A549 (cell line): ENCODE results near the gene UNC13D.

Experiments used
- EP300 ChIP-seq, 2 experiments: fragments of >200 bp; sonication (Bioruptor Twin); formaldehyde crosslinking; IDR thresholded peaks; 2 replicates in 1 of 2; 3 replicates in 1 of 2; pipeline ENCODE4 v1.6.1; 2016 to 2017
- TP53 ChIP-seq: fragments of 250-450 bp; sonication (Bioruptor Pico); IDR thresholded peaks from 2 replicates; pipeline ENCODE4 v1.5.0; 2021; ENCODE audit warnings: mild to moderate bottlenecking, moderate library complexity
- TF ChIP-seq, protein P1 (sequence below): IDR thresholded peaks from 2 replicates; pipeline ENCODE4 v1.6.1; 2012

DNA sequence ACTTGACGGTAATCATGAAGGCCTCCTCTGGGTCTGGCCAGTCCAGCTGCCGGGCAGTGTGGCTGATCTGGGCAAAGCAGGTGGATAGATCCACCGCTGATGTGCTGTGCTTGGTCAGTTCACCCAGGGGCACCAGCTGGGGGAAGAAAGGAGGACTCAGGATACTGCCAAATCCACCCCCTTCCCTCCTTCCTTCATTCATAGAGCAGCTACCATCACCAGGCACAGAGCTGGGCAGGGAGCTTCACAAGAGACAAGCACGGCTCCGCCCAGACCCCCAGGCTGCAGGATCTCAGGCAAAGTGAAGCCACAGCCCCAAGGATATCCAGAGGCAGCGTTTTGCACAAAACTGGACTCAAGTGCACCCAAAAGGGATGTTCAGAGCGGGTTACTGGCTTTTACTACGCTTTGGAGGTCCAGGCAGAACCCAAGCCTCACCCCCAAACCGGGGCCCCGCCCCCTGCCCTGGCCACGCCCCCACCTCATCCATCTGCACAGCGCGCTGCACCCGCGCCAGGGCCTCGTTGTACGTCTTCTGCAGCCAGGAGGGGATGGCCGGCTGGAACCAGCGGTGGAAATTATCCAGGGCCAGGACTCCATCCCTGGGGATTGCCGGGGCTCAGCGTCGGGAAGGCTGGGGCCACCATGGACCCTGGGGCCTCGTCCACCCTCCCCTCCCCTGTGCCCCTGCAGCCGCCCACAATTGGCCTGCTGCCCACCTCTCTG is 9.1 kb downstream of the UNC13D start:
- TF ChIP-seq TP53 (CRISPR knock-in tag) (no peak), EP300 (IDR thresholded peaks at IDR 0.05) (no peak)
- TF ChIP-seq, protein P1, sequence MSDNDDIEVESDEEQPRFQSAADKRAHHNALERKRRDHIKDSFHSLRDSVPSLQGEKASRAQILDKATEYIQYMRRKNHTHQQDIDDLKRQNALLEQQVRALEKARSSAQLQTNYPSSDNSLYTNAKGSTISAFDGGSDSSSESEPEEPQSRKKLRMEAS, result no peak
